OCI-LY3 (cell line): ENCODE results near the gene HMGA1.

Source experiments
- EZH2phosphoT487 ChIP-seq: fragments of 200-600 bp; shearing (Covaris generic); IDR thresholded peaks from 2 replicates; pipeline ENCODE4 v1.6.1; 2018; ENCODE audit warnings: antibody characterized with exemption, mixed run types, low read depth
- TF ChIP-seq, protein P1 (sequence below): fragments of 200-600, 300-600 bp; sonication (generic); IDR thresholded peaks from 2 replicates; pipeline ENCODE4 v1.5.1; 2014; ENCODE audit warnings: antibody characterized with exemption, low read length, low read depth

DNA sequence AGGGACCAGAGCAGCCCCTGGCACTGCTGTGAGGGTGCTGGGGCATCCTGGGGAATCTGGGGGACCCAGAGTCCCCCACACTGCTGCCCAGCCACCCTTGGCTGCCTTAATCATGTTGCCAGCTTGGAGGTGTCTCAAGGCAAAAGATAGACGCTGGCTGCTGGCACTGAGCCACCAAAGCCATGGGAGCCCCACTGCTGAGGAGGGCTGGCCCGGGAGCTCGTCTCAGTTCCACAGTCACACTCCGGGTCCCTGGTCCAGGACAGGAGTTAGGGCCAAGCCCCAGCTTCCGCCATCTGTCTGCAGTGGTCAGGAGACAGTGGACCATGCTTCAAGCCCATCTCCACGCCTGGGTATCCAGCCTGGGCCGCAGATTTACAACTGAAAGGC lies 41.0 kb upstream of the HMGA1 start:
- no peak for TF ChIP-seq EZH2phosphoT487
- TF ChIP-seq, protein P1, sequence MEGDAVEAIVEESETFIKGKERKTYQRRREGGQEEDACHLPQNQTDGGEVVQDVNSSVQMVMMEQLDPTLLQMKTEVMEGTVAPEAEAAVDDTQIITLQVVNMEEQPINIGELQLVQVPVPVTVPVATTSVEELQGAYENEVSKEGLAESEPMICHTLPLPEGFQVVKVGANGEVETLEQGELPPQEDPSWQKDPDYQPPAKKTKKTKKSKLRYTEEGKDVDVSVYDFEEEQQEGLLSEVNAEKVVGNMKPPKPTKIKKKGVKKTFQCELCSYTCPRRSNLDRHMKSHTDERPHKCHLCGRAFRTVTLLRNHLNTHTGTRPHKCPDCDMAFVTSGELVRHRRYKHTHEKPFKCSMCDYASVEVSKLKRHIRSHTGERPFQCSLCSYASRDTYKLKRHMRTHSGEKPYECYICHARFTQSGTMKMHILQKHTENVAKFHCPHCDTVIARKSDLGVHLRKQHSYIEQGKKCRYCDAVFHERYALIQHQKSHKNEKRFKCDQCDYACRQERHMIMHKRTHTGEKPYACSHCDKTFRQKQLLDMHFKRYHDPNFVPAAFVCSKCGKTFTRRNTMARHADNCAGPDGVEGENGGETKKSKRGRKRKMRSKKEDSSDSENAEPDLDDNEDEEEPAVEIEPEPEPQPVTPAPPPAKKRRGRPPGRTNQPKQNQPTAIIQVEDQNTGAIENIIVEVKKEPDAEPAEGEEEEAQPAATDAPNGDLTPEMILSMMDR, result no peak
